Neuronal stem cell (in vitro differentiated cells): ENCODE measurements around the gene DCAF7.

ENCODE experiments used
- DNase-seq: peaks from one replicate; pipeline ENCODE4 v3.0.0-alpha.2; 2013; ENCODE audit warnings: low spot score
- H2AFZ ChIP-seq: one replicate; pipeline ENCODE4 v1.6.1; 2013; ENCODE audit warnings: mild to moderate bottlenecking, low read length, inconsistent platforms
- H2AK5ac ChIP-seq: 2 replicates; pipeline ENCODE4 v1.6.1; 2013; ENCODE audit warnings: low read depth, mild to moderate bottlenecking, inconsistent platforms, low read length, moderate library complexity, mixed read lengths
- H2BK120ac ChIP-seq: 2 replicates; pipeline ENCODE4 v1.6.1; 2013; ENCODE audit warnings: low read depth, mild to moderate bottlenecking, inconsistent platforms, low read length, moderate library complexity, mixed read lengths
- H2BK12ac ChIP-seq: one replicate; pipeline ENCODE4 v1.6.1; 2013; ENCODE audit warnings: low read length, inconsistent platforms
- H2BK15ac ChIP-seq: 2 replicates; pipeline ENCODE4 v1.6.1; 2013; ENCODE audit warnings: mild to moderate bottlenecking, low read length, inconsistent platforms, mixed read lengths
- H2BK5ac ChIP-seq: one replicate; pipeline ENCODE4 v1.6.1; 2013; ENCODE audit warnings: inconsistent platforms, mild to moderate bottlenecking, low read length, moderate library complexity
- H3K14ac ChIP-seq: one replicate; pipeline ENCODE4 v1.6.1; 2013; ENCODE audit warnings: low read length, inconsistent platforms
- H3K18ac ChIP-seq: 2 replicates; pipeline ENCODE4 v1.6.1; 2013; ENCODE audit warnings: low read length, inconsistent platforms
- H3K23ac ChIP-seq: 2 replicates; pipeline ENCODE4 v1.6.1; 2013; ENCODE audit warnings: low read depth, mild to moderate bottlenecking, mixed read lengths, low read length, inconsistent platforms; ENCODE audit not compliant: poor library complexity
- H3K27ac ChIP-seq: replicated peaks from 3 replicates; pipeline ENCODE4 v1.5.1; 2013; ENCODE audit warnings: low read length, inconsistent platforms
- H3K27me3 ChIP-seq, 3 experiments: 2 replicates each; pipeline ENCODE4 v1.6.1; 2013; ENCODE audit warnings: low read length in 3 of 3, mild to moderate bottlenecking in 2 of 3, inconsistent platforms in 1 of 3, low read depth in 1 of 3, mixed read lengths in 1 of 3, moderate library complexity in 1 of 3; ENCODE audit not compliant: control insufficient read depth in 3 of 3, insufficient read depth in 3 of 3
- H3K36me3 ChIP-seq, 2 donors: replicated peaks in 1 of 2; 2 replicates each; pipeline ENCODE4 v1.6.1; 2013; ENCODE audit warnings: low read length in 2 of 2; ENCODE audit not compliant: control insufficient read depth in 2 of 2, insufficient read depth in 2 of 2
- H3K4ac ChIP-seq: 2 replicates; pipeline ENCODE4 v1.6.1; 2013; ENCODE audit warnings: inconsistent platforms, mild to moderate bottlenecking, low read length, moderate library complexity
- H3K4me1 ChIP-seq, 2 donors: 1 replicate in 1 of 2; 2 replicates in 1 of 2; pipeline ENCODE4 v1.6.1; 2013; ENCODE audit warnings: low read length in 2 of 2, low read depth in 1 of 2; ENCODE audit not compliant: control insufficient read depth in 2 of 2, insufficient read depth in 1 of 2
- H3K4me2 ChIP-seq: one replicate; pipeline ENCODE4 v1.6.1; 2013; ENCODE audit warnings: mild to moderate bottlenecking, low read length, inconsistent platforms; ENCODE audit not compliant: insufficient read depth, poor library complexity, severe bottlenecking
- H3K4me3 ChIP-seq, 2 donors: 2 replicates each; pipeline ENCODE4 v1.5.1; 2013; ENCODE audit warnings: low read length in 2 of 2, mild to moderate bottlenecking in 2 of 2, inconsistent platforms in 1 of 2, moderate library complexity in 1 of 2
- H3K79me1 ChIP-seq: one replicate; pipeline ENCODE4 v1.6.1; 2013; ENCODE audit warnings: low read depth, mild to moderate bottlenecking, inconsistent platforms, low read length, moderate library complexity
- H3K9ac ChIP-seq: one replicate; pipeline ENCODE4 v1.6.1; 2013; ENCODE audit warnings: mild to moderate bottlenecking, low read depth, low read length, inconsistent platforms; ENCODE audit not compliant: poor library complexity
- H3K9me3 ChIP-seq, 2 donors: replicated peaks in 1 of 2; 2 replicates each; pipeline versions ENCODE3 to v1.6.1; 2013; ENCODE audit warnings: low read length in 2 of 2, mild to moderate bottlenecking in 2 of 2, inconsistent platforms in 1 of 2, low read depth in 1 of 2, mixed read lengths in 1 of 2, moderate library complexity in 1 of 2; ENCODE audit not compliant: control insufficient read depth in 2 of 2, insufficient read depth in 1 of 2
- H4K8ac ChIP-seq: one replicate; pipeline ENCODE4 v1.6.1; 2013; ENCODE audit warnings: low read depth, mild to moderate bottlenecking, inconsistent platforms, low read length, moderate library complexity
- H4K91ac ChIP-seq: one replicate; pipeline ENCODE4 v1.6.1; 2013; ENCODE audit warnings: low read length, low read depth, mild to moderate bottlenecking, inconsistent platforms; ENCODE audit not compliant: poor library complexity
- WGBS, 2 donors: extraction: QIAGEN DNeasy Blood & Tissue Kit; methylation state at CpG; one replicate each; pipeline ENCODE4 v1.1.7; 2013; ENCODE audit warnings: missing lambda C conversion rate in 2 of 2, mixed read lengths in 1 of 2; ENCODE audit not compliant: insufficient read length in 2 of 2, insufficient replicate concordance in 1 of 2; ENCODE audit errors: extremely low coverage in 2 of 2; 5-methylcytosine and 5-hydroxymethylcytosine counted together

Gene DCAF7

DNA sequence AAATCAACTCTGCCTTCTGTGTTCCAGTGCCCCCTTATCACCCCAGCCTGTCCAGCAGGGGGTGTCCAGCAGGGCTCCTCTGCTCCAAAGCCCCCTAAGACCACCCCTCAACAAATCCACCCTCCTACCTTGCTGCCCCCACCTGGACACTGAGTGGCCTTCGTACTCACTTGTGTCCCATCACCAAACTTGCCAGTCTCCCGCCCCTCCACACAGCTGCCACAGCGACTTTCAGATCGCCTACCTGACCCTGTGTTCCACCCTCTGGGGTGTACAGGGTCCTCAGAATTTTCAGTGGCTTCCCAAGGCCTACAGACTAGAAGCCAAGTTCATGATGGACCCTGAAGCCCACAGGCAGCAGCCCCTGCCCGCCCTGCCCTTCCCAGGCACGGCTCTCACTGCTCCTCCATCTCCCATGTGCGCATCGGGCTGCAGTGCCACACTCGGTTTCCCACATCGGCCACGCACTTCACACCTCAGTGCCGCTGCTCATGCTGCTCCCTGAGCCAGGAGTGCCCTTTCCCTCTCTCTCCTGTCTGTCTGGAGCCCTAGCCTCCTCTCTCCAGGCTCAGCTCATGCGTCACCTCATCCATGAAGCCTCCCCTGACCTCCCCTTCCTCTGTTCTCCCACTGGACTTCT lies 15.3 kb upstream of the DCAF7 start:
- H3K4ac ChIP-seq = no peak overlapping the region
- H2BK5ac ChIP-seq = peak overlapping the region; percentile 32
- H4K8ac ChIP-seq = peak overlapping the region; percentile 1
- H4K91ac ChIP-seq = no peak overlapping the region
- WGBS, 2 donors = no CpG with 5 or more reads among the region's 13 CpGs
- H3K27me3 ChIP-seq = peaks cover 0 to 18% (median 17%) of the 10 kb centered on the region in 3 experiments
- no peaks in the 10 kb centered on the region for H3K36me3 ChIP-seq
- H2AFZ ChIP-seq = no peak overlapping the region
- H2AK5ac ChIP-seq = peak overlapping the region; percentile 52
- H3K18ac ChIP-seq = peak overlapping the region; percentile 42
- no peak overlapping the region for H2BK12ac ChIP-seq
- DNase-seq = no peak
- no peak overlapping the region for H2BK120ac ChIP-seq
- H3K9me3 ChIP-seq = peaks cover 0 to 1% of the 10 kb centered on the region in 2 donors
- no peaks in the 10 kb centered on the region for H3K79me1 ChIP-seq
- peak overlapping the region; percentile 37 for H3K9ac ChIP-seq
- no peaks in the 10 kb centered on the region for H3K4me1 ChIP-seq
- peak overlapping the region; percentile 66 for H3K14ac ChIP-seq
- H3K4me3 ChIP-seq = no peak overlapping the region
- peak overlapping the region; percentile 92 for H3K23ac ChIP-seq
- H3K4me2 ChIP-seq = no peak overlapping the region
- H3K27ac ChIP-seq = no peak overlapping the region
- H2BK15ac ChIP-seq = no peak overlapping the region

DNA sequence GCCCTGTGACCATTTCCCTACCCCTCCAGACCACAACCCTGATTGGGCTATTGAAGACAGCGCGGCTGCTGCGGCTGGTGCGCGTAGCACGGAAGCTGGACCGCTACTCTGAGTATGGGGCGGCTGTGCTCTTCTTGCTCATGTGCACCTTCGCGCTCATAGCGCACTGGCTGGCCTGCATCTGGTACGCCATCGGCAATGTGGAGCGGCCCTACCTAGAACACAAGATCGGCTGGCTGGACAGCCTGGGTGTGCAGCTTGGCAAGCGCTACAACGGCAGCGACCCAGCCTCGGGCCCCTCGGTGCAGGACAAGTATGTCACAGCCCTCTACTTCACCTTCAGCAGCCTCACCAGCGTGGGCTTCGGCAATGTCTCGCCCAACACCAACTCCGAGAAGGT lies 14.6 kb upstream of the DCAF7 start:
- Histone ChIP-seq H3K9ac (no peak overlapping the region), H3K18ac (no peak overlapping the region), H3K23ac (no peak overlapping the region), H2AK5ac (no peak overlapping the region), H3K79me1 (no peaks in the 10 kb centered on the region), H3K4me1 (peaks cover 0 to 3% of the 10 kb centered on the region in 2 donors), H3K4me2 (no peak overlapping the region), H3K36me3 (no peaks in the 10 kb centered on the region), H3K4me3 (peak overlapping the region in 1 of 2 donors; percentile 9), H2BK12ac (no peak overlapping the region), H4K8ac (no peak overlapping the region), H2BK5ac (no peak overlapping the region), H3K14ac (peak overlapping the region; percentile 83), H2BK15ac (no peak overlapping the region), H2AFZ (no peak overlapping the region), H2BK120ac (no peak overlapping the region), H3K9me3 (peaks cover 0 to 1% of the 10 kb centered on the region in 2 donors), H3K27ac (no peak overlapping the region), H4K91ac (no peak overlapping the region), H3K27me3 (peaks cover 0 to 18% (median 11%) of the 10 kb centered on the region in 3 experiments), H3K4ac (no peak overlapping the region)
- no CpG with 5 or more reads among the region's 24 CpGs for WGBS, 2 donors
- DNase-seq = no peak

DNA sequence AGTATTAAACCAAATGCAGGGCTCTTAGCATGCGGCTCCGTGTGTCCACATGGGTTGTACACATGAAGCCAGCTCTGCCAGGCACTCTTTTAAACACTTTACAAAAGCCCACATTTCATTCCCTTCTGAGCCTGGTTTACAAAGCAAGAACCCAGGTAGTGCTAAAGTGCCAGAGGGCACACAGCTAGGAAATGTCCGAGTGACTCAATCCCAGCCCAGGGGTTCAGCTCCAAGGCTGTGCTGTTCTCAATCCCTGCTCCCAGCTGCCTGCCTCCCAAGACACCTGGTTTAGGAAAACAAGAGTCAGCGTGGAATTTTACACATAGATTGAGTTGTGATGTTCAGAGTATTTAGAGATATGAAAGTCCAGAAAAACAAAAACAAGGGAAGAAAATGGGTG lies 13.3 kb upstream of the DCAF7 start:
- Histone ChIP-seq H3K4me1 (peaks cover 0 to 9% of the 10 kb centered on the region in 2 donors), H3K18ac (no peak overlapping the region), H3K4ac (no peak overlapping the region), H2AK5ac (no peak overlapping the region), H2BK120ac (no peak overlapping the region), H4K8ac (no peak overlapping the region), H2BK12ac (no peak overlapping the region), H4K91ac (no peak overlapping the region), H3K79me1 (peaks cover under 1% of the 10 kb centered on the region), H2AFZ (no peak overlapping the region), H3K14ac (no peak overlapping the region), H2BK5ac (no peak overlapping the region), H3K9ac (no peak overlapping the region), H3K4me3 (no peak overlapping the region), H2BK15ac (no peak overlapping the region), H3K27me3 (peaks cover 0 to 18% (median 0%) of the 10 kb centered on the region in 3 experiments), H3K4me2 (no peak overlapping the region), H3K36me3 (no peaks in the 10 kb centered on the region), H3K23ac (no peak overlapping the region), H3K9me3 (peaks cover 0 to 1% of the 10 kb centered on the region in 2 donors), H3K27ac (no peak overlapping the region)
- no peak for DNase-seq
- no CpG with 5 or more reads among the region's 4 CpGs for WGBS, 2 donors

DNA sequence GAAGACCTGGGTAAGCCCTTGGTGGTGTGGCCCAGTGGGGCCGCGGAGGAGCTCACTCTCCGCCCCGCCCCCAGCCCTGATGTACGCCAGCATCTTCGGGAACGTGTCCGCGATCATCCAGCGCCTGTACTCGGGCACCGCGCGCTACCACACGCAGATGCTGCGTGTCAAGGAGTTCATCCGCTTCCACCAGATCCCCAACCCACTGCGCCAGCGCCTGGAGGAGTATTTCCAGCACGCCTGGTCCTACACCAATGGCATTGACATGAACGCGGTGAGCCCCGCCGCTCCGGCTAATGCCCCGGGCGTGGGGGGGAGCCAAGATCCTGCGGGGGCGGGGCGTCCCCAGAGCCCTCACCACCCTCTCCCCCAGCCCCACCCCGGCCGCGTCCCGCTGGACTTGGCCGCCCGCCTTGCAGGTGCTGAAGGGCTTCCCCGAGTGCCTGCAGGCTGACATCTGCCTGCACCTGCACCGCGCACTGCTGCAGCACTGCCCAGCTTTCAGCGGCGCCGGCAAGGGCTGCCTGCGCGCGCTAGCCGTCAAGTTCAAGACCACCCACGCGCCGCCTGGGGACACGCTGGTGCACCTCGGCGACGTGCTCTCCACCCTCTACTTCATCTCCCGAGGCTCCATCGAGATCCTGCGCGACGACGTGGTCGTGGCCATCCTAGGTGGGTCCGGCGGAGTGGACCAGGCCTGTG lies 12.1 kb upstream of the DCAF7 start:
- Histone ChIP-seq H4K8ac (no peak overlapping the region), H3K4me2 (no peak overlapping the region), H3K27me3 (peaks cover 0 to 18% (median 0%) of the 10 kb centered on the region in 3 experiments), H2BK15ac (no peak overlapping the region), H2BK5ac (no peak overlapping the region), H3K14ac (no peak overlapping the region), H3K9me3 (peaks cover 0 to 1% of the 10 kb centered on the region in 2 donors), H3K36me3 (no peaks in the 10 kb centered on the region), H3K18ac (peak overlapping the region; percentile 48), H3K27ac (no peak overlapping the region), H2BK120ac (no peak overlapping the region), H3K79me1 (peaks cover 2% of the 10 kb centered on the region), H3K4ac (no peak overlapping the region), H2AK5ac (no peak overlapping the region), H3K4me3 (no peak overlapping the region), H3K23ac (peak overlapping the region; percentile 22), H3K9ac (no peak overlapping the region), H3K4me1 (peaks cover under 1 to 9% of the 10 kb centered on the region in 2 donors), H4K91ac (no peak overlapping the region), H2BK12ac (no peak overlapping the region), H2AFZ (no peak overlapping the region)
- WGBS, 2 donors = no CpG with 5 or more reads among the region's 62 CpGs
- no peak for DNase-seq
